ENCODE results near the gene WNT16. TPM values are rescaled to one million over a fixed set of nuclear protein-coding genes. Genes with fewer than 3 reads are reported as not detected.

WNT16 gene
- total RNA-seq, 2 experiments from 2014 or later, result not detected

GRCh38 chr7:121384265-121384664 lies 55.5 kb downstream of the WNT16 start:
- no peaks in the 10 kb centered on the region for H3K27me3 Mint-ChIP-seq (ENCODE audit: low read depth)
- peaks cover 15% of the 10 kb centered on the region for H3K36me3 Mint-ChIP-seq (ENCODE audit: low read depth)
- ATAC-seq (no peak), DNase-seq (no peak)
- no peak overlapping the region for H3K4me3 Mint-ChIP-seq
- POLR2A ChIA-PET, result no interaction called here
- no peak overlapping the region for H3K27ac Mint-ChIP-seq
- H3K9me3 Mint-ChIP-seq (ENCODE audit: insufficient read depth), result no peaks in the 10 kb centered on the region
- peaks cover 31% of the 10 kb centered on the region for H3K4me1 Mint-ChIP-seq (ENCODE audit: low read depth)
- CTCF ChIA-PET, result interaction anchor here (2.1 to 6.5 kb wide), 4 partner anchors 11 to 163 kb away, joined by 8 to 44 read pairs (median 9); no protein-coding TSS in a partner anchor

DNA sequence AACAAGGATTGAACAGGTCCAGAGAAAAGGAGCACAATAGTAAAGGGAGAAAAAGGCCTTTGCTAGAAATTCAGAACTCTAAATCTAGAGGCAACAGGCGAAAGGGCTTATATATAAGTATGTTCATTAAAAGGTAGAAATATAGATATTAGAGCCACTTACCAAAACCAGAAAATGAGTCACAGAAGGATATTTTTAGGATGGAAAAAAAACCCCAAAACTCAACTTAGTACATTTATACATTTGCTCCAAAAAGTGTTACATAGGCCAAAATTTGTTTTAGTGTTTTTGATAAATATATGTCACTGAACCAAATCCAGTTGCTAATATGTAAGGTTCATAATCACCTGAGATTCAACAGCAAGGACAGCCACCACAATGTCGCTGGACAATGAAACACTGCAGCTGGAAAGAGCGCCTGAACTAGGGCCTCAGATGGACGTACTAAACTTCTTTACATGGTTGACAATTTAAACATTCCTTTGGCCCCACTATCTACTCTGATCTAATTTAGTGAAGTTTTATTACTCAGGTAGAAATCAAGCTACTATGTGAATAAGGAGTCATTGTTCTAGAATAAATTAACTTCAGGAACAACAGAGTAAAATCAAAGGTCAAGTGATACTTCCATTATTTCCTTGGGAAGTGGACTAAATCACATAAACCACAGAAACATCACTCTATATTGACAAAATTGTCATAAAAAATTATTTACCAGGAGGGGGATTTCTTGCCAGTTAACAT lies 56.4 kb downstream of the WNT16 start:
- Mint-ChIP-seq H3K27ac (no peak overlapping the region), H3K4me1 (ENCODE audit: low read depth) (peaks cover 38% of the 10 kb centered on the region), H3K27me3 (ENCODE audit: low read depth) (no peaks in the 10 kb centered on the region), H3K4me3 (no peak overlapping the region), H3K9me3 (ENCODE audit: insufficient read depth) (no peaks in the 10 kb centered on the region), H3K36me3 (ENCODE audit: low read depth) (peaks cover 15% of the 10 kb centered on the region)
- POLR2A ChIA-PET, result interaction anchor here (0.6 kb wide), 1 partner anchor 116 kb away, joined by 3 read pairs; no protein-coding TSS in a partner anchor
- DNase-seq, result no peak
- ATAC-seq, result no peak
- CTCF ChIA-PET, result interaction anchor here (3.0 to 6.5 kb wide), 4 partner anchors 11 to 162 kb away, joined by 9 to 45 read pairs (median 31); partner anchors contain the start of gene FAM3C

DNA sequence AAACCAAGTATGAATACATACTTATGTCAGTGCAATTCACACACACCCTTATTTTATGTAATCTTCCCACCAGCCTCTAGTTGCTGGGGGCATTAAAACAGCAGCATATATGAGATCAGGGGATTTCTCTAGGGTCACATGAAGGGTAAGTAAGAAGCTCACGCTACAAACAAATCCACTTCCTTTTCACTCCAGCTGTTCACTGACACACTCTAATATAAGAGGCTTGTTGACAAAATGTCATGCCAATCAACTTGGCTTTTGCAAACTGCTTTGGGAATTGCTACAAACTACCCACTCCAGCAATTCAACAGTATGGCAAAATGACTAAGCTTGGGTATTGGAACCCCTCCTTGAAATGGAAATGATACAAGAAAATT lies 57.0 kb downstream of the WNT16 start:
- H3K4me1 Mint-ChIP-seq (ENCODE audit: low read depth), result peaks cover 44% of the 10 kb centered on the region
- H3K9me3 Mint-ChIP-seq (ENCODE audit: insufficient read depth), result no peaks in the 10 kb centered on the region
- no peak overlapping the region for H3K4me3 Mint-ChIP-seq
- H3K27ac Mint-ChIP-seq, result no peak overlapping the region
- ChIA-PET CTCF (interaction anchor here (2.0 to 6.5 kb wide), 5 partner anchors 11 to 162 kb away, joined by 4 to 45 read pairs (median 18); partner anchors contain the start of gene FAM3C), POLR2A (interaction anchor here (0.6 to 1.8 kb wide), 2 partner anchors 10 to 116 kb away, joined by 3 to 6 read pairs; no protein-coding TSS in a partner anchor)
- H3K27me3 Mint-ChIP-seq (ENCODE audit: low read depth), result no peaks in the 10 kb centered on the region
- H3K36me3 Mint-ChIP-seq (ENCODE audit: low read depth), result peaks cover 18% of the 10 kb centered on the region
- DNase-seq (no peak), ATAC-seq (peak; percentile 73)

DNA sequence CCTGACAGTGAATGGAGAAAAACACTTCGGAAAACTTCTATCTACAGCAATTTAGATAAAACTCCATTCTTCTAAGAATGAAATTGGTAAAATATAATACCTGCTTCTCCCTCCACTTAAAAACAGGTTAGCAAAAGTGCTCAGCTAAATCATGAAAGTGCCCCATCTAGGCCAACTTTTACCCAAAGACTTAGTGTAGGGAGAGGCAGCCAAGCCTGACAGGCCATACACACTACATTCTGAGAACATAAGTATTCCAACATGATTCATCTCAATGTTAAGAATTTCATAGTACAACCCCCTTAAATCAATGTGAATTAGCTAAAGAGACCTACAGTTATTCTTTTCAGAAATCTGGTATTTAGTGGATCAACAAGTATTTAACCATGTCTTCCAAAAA lies 60.1 kb downstream of the WNT16 start:
- ATAC-seq (no peak), DNase-seq (no peak)
- Mint-ChIP-seq H3K27ac (no peak overlapping the region), H3K36me3 (ENCODE audit: low read depth) (peaks cover 31% of the 10 kb centered on the region), H3K4me3 (no peak overlapping the region), H3K27me3 (ENCODE audit: low read depth) (no peaks in the 10 kb centered on the region), H3K9me3 (ENCODE audit: insufficient read depth) (peaks cover 3% of the 10 kb centered on the region), H3K4me1 (ENCODE audit: low read depth) (peaks cover 58% of the 10 kb centered on the region)
- CTCF ChIA-PET, result interaction anchor here (1.5 to 6.5 kb wide), 3 partner anchors 8 to 21 kb away, joined by 3 to 45 read pairs (median 44); partner anchors contain the start of gene FAM3C
- POLR2A ChIA-PET, result interaction anchor here (0.7 to 0.8 kb wide), 2 partner anchors 20 to 438 kb away, joined by 3 read pairs; no protein-coding TSS in a partner anchor

- Mint-ChIP-seq H3K27ac (no peak overlapping the region), H3K36me3 (ENCODE audit: low read depth) (peaks cover 29% of the 10 kb centered on the region), H3K4me3 (no peak overlapping the region), H3K4me1 (ENCODE audit: low read depth) (peaks cover 55% of the 10 kb centered on the region), H3K9me3 (ENCODE audit: insufficient read depth) (peaks cover 3% of the 10 kb centered on the region), H3K27me3 (ENCODE audit: low read depth) (no peaks in the 10 kb centered on the region)
- ChIA-PET POLR2A (interaction anchor here (1.2 kb wide), 1 partner anchor 17 kb away, joined by 3 read pairs; no protein-coding TSS in a partner anchor), CTCF (interaction anchor here (0.9 kb wide), 1 partner anchor 23 kb away, joined by 4 read pairs; no protein-coding TSS in a partner anchor)
- DNase-seq (no peak), ATAC-seq (no peak)
Observed at GRCh38 chr7:121390109-121390508, 61.3 kb downstream of the WNT16 start.

- CTCF ChIA-PET, result interaction anchor here (0.9 to 1.7 kb wide), 2 partner anchors 18 to 23 kb away, joined by 4 to 6 read pairs; no protein-coding TSS in a partner anchor
- ATAC-seq, result no peak
- no peak overlapping the region for H3K4me3 Mint-ChIP-seq
Observed at GRCh38 chr7:121390617-121391016, 61.8 kb downstream of the WNT16 start.

More at GRCh38 chr7:121390617-121391016, 61.8 kb downstream of the WNT16 start:
- POLR2A ChIA-PET, result interaction anchor here (1.2 kb wide), 1 partner anchor 18 kb away, joined by 3 read pairs; no protein-coding TSS in a partner anchor
- DNase-seq, result no peak
- Mint-ChIP-seq H3K9me3 (ENCODE audit: insufficient read depth) (peaks cover 3% of the 10 kb centered on the region), H3K27ac (no peak overlapping the region), H3K4me1 (ENCODE audit: low read depth) (peaks cover 52% of the 10 kb centered on the region), H3K36me3 (ENCODE audit: low read depth) (peaks cover 29% of the 10 kb centered on the region), H3K27me3 (ENCODE audit: low read depth) (no peaks in the 10 kb centered on the region)

Other genes with a start within 250 kb of the WNT16 start
- 10 to 100 TPM; 18.0 to 18.4 TPM for gene FAM3C, start 67.3 kb downstream of the WNT16 start, total RNA-seq

All from activated CD8-positive, alpha-beta T cell treated with anti-CD3 and anti-CD28 coated beads, Interleukin-2, amount 10 ng/mL, durations not matched to agents 7 days and 5 days (primary cell).